DND-41 (cell line): ENCODE measurements around the gene RAD23B.
"Not testable (repeated sequence)": the region's sequence is repeated elsewhere in the genome, so short reads cannot be mapped to it uniquely, and the experiment has no call there.

Experiments used
- ATAC-seq: fragments of 200-7000 bp; cut with Tn5 transposase; 3 replicates; pipeline ENCODE4 v1.9.1; 2021; ENCODE audit warnings: low read depth; ENCODE audit not compliant: insufficient read depth
- DNase-seq: peaks from one replicate; pipeline ENCODE4 v3.0.0-alpha.2; 2020
- H2AFZ ChIP-seq: 2 replicates; pipeline ENCODE4 v1.6.0; 2012; ENCODE audit warnings: low read depth, low read length
- H3K27ac ChIP-seq: 2 replicates; pipeline ENCODE4 v1.5.1; 2012; ENCODE audit warnings: low read length, inconsistent platforms
- H3K27me3 ChIP-seq: fragments of 200-600 bp; sonication (generic); 2 replicates; pipeline ENCODE4 v1.6.0; 2012; ENCODE audit warnings: low read length, mild to moderate bottlenecking, inconsistent platforms; ENCODE audit not compliant: insufficient read depth, poor library complexity
- H3K36me3 ChIP-seq: 2 replicates; pipeline ENCODE4 v1.5.1; 2012; ENCODE audit warnings: low read length, inconsistent platforms; ENCODE audit not compliant: insufficient read depth
- H3K4me1 ChIP-seq: 2 replicates; pipeline ENCODE4 v1.5.1; 2012; ENCODE audit warnings: mild to moderate bottlenecking, low read length; ENCODE audit not compliant: insufficient read depth
- H3K4me2 ChIP-seq: 2 replicates; pipeline ENCODE4 v1.6.0; 2012; ENCODE audit warnings: mild to moderate bottlenecking, moderate library complexity, low read length, inconsistent platforms; ENCODE audit not compliant: insufficient read depth
- H3K4me3 ChIP-seq, 2 experiments: fragments of 200-600 bp in 1 of 2; shearing (Covaris generic) in 1 of 2; 2 replicates each; pipeline ENCODE4 v1.5.1; 2012 to 2016; ENCODE audit warnings: inconsistent platforms in 2 of 2, low read length in 2 of 2, mild to moderate bottlenecking in 2 of 2, low read depth in 1 of 2, moderate library complexity in 1 of 2
- H3K79me2 ChIP-seq: 2 replicates; pipeline ENCODE4 v1.6.0; 2012; ENCODE audit warnings: low read length, inconsistent platforms; ENCODE audit not compliant: insufficient read depth
- H3K9ac ChIP-seq: 2 replicates; pipeline ENCODE4 v1.6.0; 2012; ENCODE audit warnings: low read depth, mild to moderate bottlenecking, inconsistent platforms, low read length, moderate library complexity
- H3K9me3 ChIP-seq: 2 replicates; pipeline ENCODE4 v1.5.1; 2012; ENCODE audit warnings: low read length, moderate library complexity, mild to moderate bottlenecking, inconsistent platforms; ENCODE audit not compliant: insufficient read depth, severe bottlenecking
- H4K20me1 ChIP-seq: 2 replicates; pipeline ENCODE4 v1.6.0; 2012; ENCODE audit warnings: low read length; ENCODE audit not compliant: insufficient read depth
- EZH2 ChIP-seq: IDR thresholded peaks from 3 replicates; pipeline ENCODE4 v1.6.1; 2012; ENCODE audit warnings: borderline replicate concordance, low read depth, mild to moderate bottlenecking, moderate library complexity, low read length, inconsistent platforms; ENCODE audit not compliant: severe bottlenecking
- TF ChIP-seq, protein P1 (sequence below): IDR thresholded peaks from 2 replicates; pipeline ENCODE4 v1.5.1; 2012; ENCODE audit warnings: borderline replicate concordance, low read length, moderate library complexity, mild to moderate bottlenecking; ENCODE audit not compliant: poor library complexity, severe bottlenecking; ENCODE audit errors: extremely low read depth

RAD23B gene

DNA sequence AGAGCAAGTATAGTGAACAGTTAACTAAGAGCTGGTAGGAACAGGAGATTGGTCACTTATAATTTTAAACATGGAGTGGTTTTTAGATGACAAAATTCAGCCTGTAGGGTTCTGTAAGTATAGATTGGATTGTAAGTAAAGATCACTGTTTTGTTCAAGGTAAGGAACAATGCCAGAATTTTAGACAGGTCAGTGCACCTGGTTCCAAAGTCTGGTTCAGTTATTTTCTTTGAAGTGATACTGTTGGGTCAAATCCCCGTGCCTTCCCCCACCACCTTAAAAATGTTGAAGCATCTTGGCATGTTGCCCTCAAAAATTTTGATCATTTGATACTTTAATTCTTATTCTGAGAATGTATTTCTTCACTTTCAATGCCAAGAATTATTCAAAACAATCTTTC lies 12.9 kb downstream of the RAD23B start:
- TF ChIP-seq EZH2: no peak
- TF ChIP-seq, protein P1, sequence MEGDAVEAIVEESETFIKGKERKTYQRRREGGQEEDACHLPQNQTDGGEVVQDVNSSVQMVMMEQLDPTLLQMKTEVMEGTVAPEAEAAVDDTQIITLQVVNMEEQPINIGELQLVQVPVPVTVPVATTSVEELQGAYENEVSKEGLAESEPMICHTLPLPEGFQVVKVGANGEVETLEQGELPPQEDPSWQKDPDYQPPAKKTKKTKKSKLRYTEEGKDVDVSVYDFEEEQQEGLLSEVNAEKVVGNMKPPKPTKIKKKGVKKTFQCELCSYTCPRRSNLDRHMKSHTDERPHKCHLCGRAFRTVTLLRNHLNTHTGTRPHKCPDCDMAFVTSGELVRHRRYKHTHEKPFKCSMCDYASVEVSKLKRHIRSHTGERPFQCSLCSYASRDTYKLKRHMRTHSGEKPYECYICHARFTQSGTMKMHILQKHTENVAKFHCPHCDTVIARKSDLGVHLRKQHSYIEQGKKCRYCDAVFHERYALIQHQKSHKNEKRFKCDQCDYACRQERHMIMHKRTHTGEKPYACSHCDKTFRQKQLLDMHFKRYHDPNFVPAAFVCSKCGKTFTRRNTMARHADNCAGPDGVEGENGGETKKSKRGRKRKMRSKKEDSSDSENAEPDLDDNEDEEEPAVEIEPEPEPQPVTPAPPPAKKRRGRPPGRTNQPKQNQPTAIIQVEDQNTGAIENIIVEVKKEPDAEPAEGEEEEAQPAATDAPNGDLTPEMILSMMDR: no peak
- Histone ChIP-seq H2AFZ (no peak overlapping the region), H4K20me1 (peaks cover 86% of the 10 kb centered on the region), H3K27me3 (no peaks in the 10 kb centered on the region), H3K9me3 (no peaks in the 10 kb centered on the region), H3K4me2 (no peak overlapping the region), H3K79me2 (peaks cover 100% of the 10 kb centered on the region), H3K36me3 (peaks cover 13% of the 10 kb centered on the region), H3K27ac (no peak overlapping the region), H3K9ac (no peak overlapping the region), H3K4me3 (no peak overlapping the region), H3K4me1 (peaks cover 4% of the 10 kb centered on the region; the same call in 1 of the 2 replicates)
- ATAC-seq: no peak
- no peak for DNase-seq

DNA sequence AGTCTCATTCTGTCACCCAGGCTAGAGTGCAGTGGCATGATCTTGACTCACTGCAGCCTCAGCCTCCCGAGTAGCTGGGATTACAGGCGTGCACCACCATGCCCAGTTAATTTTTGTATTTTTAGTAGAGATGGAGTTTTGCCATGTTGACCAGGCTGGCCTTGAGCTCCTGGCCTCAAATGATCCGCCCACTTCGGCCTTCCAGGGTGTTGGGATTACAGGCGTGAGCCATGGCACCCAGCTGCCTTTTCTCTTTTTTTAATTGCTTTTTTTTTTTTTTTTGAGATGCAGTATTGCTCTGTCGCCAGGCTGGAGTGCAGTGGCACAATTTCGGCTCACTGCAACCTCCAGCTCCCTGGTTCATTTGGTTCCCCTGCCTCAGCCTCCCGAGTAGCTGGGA lies 13.5 kb downstream of the RAD23B start:
- H2AFZ ChIP-seq, H3K4me3 ChIP-seq, H3K27ac ChIP-seq, H3K9ac ChIP-seq, DNase-seq, H3K27me3 ChIP-seq, H3K4me1 ChIP-seq, H3K4me2 ChIP-seq, ATAC-seq, H3K9me3 ChIP-seq: not testable (repeated sequence)
- peaks cover 87% of the 10 kb centered on the region for H4K20me1 ChIP-seq
- H3K36me3 ChIP-seq: peaks cover 19% of the 10 kb centered on the region
- H3K79me2 ChIP-seq: peaks cover 100% of the 10 kb centered on the region

DNA sequence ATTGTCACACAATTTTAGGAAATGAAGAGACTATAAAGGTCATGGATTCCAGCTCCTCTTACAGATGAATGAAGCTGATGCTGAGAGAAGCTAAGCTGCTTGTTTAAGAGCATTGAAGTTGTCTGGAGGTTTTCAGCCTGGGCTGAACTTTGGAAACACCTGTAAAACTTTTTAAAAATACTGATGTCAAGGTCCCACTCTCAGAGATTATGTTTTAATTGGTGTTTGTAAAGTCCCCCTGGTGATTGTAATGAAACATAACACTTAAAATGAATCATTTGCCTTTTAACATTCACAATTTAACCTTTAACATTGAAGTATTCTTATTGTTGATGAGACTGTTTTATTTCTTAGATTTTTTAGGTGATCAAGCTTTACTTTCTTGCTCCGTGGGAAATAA lies 16.4 kb downstream of the RAD23B start:
- no peak overlapping the region for H3K27ac ChIP-seq
- no peak for DNase-seq

DNA sequence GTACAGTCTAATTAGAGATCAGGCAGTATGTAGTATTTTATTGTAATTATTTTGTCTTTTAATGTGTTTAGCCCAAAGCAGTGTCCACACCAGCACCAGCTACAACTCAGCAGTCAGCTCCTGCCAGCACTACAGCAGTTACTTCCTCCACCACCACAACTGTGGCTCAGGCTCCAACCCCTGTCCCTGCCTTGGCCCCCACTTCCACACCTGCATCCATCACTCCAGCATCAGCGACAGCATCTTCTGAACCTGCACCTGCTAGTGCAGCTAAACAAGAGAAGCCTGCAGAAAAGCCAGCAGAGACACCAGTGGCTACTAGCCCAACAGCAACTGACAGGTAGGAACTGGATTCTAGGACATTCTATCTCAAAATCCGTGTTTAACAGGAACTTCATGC lies 23.2 kb downstream of the RAD23B start:
- Histone ChIP-seq H3K27me3 (no peaks in the 10 kb centered on the region), H3K36me3 (peaks cover 75% of the 10 kb centered on the region)

More for the DNA sequence above, 16.4 kb downstream of the RAD23B start:
- Histone ChIP-seq H3K4me3 (no peak overlapping the region), H3K9me3 (no peaks in the 10 kb centered on the region), H3K9ac (no peak overlapping the region), H3K4me1 (no peaks in the 10 kb centered on the region), H3K79me2 (peaks cover 95% of the 10 kb centered on the region), H3K36me3 (peaks cover 32% of the 10 kb centered on the region), H3K4me2 (no peak overlapping the region), H3K27me3 (no peaks in the 10 kb centered on the region), H2AFZ (no peak overlapping the region), H4K20me1 (peaks cover 75% of the 10 kb centered on the region)
- no peak for ATAC-seq
- no peak for TF ChIP-seq EZH2
- TF ChIP-seq, protein P1: peak; percentile 11

More for the DNA sequence above, 23.2 kb downstream of the RAD23B start:
- Histone ChIP-seq H2AFZ (no peak overlapping the region), H3K4me2 (no peak overlapping the region), H3K4me1 (0 out of 2 replicates have a peak, but pooled peaks cover 6% of the 10 kb centered on the region), H3K4me3 (no peak overlapping the region), H3K9me3 (no peaks in the 10 kb centered on the region), H3K79me2 (peaks cover 86% of the 10 kb centered on the region), H3K9ac (no peak overlapping the region), H3K27ac (no peak overlapping the region), H4K20me1 (peaks cover 68% of the 10 kb centered on the region)
- peak; percentile 33; the same call in 1 of the 3 replicates for ATAC-seq
- no peak for DNase-seq
- TF ChIP-seq, protein P1: no peak
- TF ChIP-seq EZH2: no peak
